Liver (tissue), 9 donors: ENCODE measurements around the gene PDCD6IP. TPM values are rescaled to one million over a fixed set of nuclear protein-coding genes. Genes with fewer than 3 reads are reported as not detected.

Experiments used
- DNase-seq: peaks from one replicate; pipeline ENCODE4 v3.0.0-alpha.2; 2017; ENCODE audit warnings: low spot score
- H3K27ac ChIP-seq, 2 donors: one replicate each; pipeline ENCODE4 v1.7.0; 2013; ENCODE audit warnings: inconsistent platforms in 2 of 2, low read length in 2 of 2, control low read depth in 1 of 2, low read depth in 1 of 2, mild to moderate bottlenecking in 1 of 2
- H3K27me3 ChIP-seq, 4 donors: one replicate each; pipeline versions ENCODE4 v1.6.1 to v1.7.0; 2013; ENCODE audit warnings: low read length in 3 of 4, inconsistent platforms in 1 of 4, mild to moderate bottlenecking in 1 of 4, moderate library complexity in 1 of 4; ENCODE audit not compliant: control insufficient read depth in 4 of 4, insufficient read depth in 4 of 4
- H3K36me3 ChIP-seq, 4 donors: one replicate each; pipeline versions ENCODE4 v1.6.1 to v1.7.0; 2013; ENCODE audit warnings: low read length in 3 of 4, mild to moderate bottlenecking in 3 of 4, low read depth in 1 of 4, moderate library complexity in 1 of 4; ENCODE audit not compliant: control insufficient read depth in 4 of 4, insufficient read depth in 3 of 4
- H3K4me1 ChIP-seq, 4 donors: one replicate each; pipeline versions ENCODE4 v1.6.1 to v1.7.0; 2013; ENCODE audit warnings: low read length in 3 of 4, mild to moderate bottlenecking in 3 of 4, moderate library complexity in 1 of 4; ENCODE audit not compliant: control insufficient read depth in 4 of 4, insufficient read depth in 4 of 4
- H3K4me3 ChIP-seq, 3 donors: one replicate each; pipeline versions ENCODE4 v1.6.1 to v1.7.0; 2013; ENCODE audit warnings: low read length in 3 of 3, control low read depth in 1 of 3, low read depth in 1 of 3, mild to moderate bottlenecking in 1 of 3
- H3K9ac ChIP-seq, 2 donors: one replicate each; pipeline ENCODE4 v1.7.0; 2013; ENCODE audit warnings: low read length in 2 of 2, mild to moderate bottlenecking in 2 of 2, moderate library complexity in 2 of 2, control low read depth in 1 of 2, low read depth in 1 of 2
- H3K9me3 ChIP-seq, 4 donors: one replicate each; pipeline versions ENCODE4 v1.6.1 to v1.7.0; 2013; ENCODE audit warnings: low read length in 3 of 4; ENCODE audit not compliant: control insufficient read depth in 4 of 4
- ATF3 ChIP-seq: IDR thresholded peaks from 2 replicates; pipeline ENCODE4 v1.6.1; 2016; ENCODE audit warnings: antibody characterized with exemption
- CTCF ChIP-seq: fragments of 150-350 bp; IDR thresholded peaks from 2 replicates; pipeline ENCODE4 v1.5.1; 2017; ENCODE audit warnings: improper control_type of control experiment, low read depth, low read length; ENCODE audit not compliant: missing input control
- EGR1 ChIP-seq, 2 donors: IDR thresholded peaks; 2 replicates each; pipeline ENCODE4 v1.6.1; 2016 to 2018; ENCODE audit warnings: antibody characterized with exemption in 2 of 2, low read depth in 2 of 2
- FOXA1 ChIP-seq: IDR thresholded peaks from 2 replicates; pipeline ENCODE4 v1.6.1; 2016; ENCODE audit warnings: antibody characterized with exemption
- FOXA2 ChIP-seq: IDR thresholded peaks from 2 replicates; pipeline ENCODE4 v1.6.1; 2016; ENCODE audit warnings: antibody characterized with exemption
- GABPA ChIP-seq, 2 donors: IDR thresholded peaks in 1 of 2; conservative IDR thresholded peaks in 1 of 2; 2 replicates each; pipeline ENCODE4 v1.6.1; 2016; ENCODE audit warnings: antibody characterized with exemption in 2 of 2, mild to moderate bottlenecking in 1 of 2, moderate library complexity in 1 of 2
- HNF4A ChIP-seq, 2 donors: conservative IDR thresholded peaks; 2 replicates each; pipeline ENCODE4 v1.6.1; 2016; ENCODE audit warnings: antibody characterized with exemption in 2 of 2, mild to moderate bottlenecking in 2 of 2
- HNF4G ChIP-seq: IDR thresholded peaks from 2 replicates; pipeline ENCODE4 v1.6.1; 2016; ENCODE audit warnings: antibody characterized with exemption
- JUND ChIP-seq, 2 donors: IDR thresholded peaks; 2 replicates each; pipeline ENCODE4 v1.6.1; 2016; ENCODE audit warnings: antibody characterized with exemption in 2 of 2
- MAX ChIP-seq: IDR thresholded peaks from 2 replicates; pipeline ENCODE4 v1.6.1; 2016; ENCODE audit warnings: antibody characterized with exemption
- NR2F2 ChIP-seq: IDR thresholded peaks from 2 replicates; pipeline ENCODE4 v1.6.1; 2016; ENCODE audit warnings: antibody characterized with exemption
- RAD21 ChIP-seq, 2 donors: IDR thresholded peaks; 2 replicates each; pipeline ENCODE4 v1.6.1; 2016; ENCODE audit warnings: antibody characterized with exemption in 2 of 2, mild to moderate bottlenecking in 2 of 2
- REST ChIP-seq: IDR thresholded peaks from 2 replicates; pipeline ENCODE4 v1.6.1; 2016; ENCODE audit warnings: antibody characterized with exemption, mild to moderate bottlenecking
- RXRA ChIP-seq, 2 donors: IDR thresholded peaks; 2 replicates each; pipeline ENCODE4 v1.6.1; 2017 to 2018; ENCODE audit warnings: antibody characterized with exemption in 2 of 2, mild to moderate bottlenecking in 1 of 2
- SP1 ChIP-seq: IDR thresholded peaks from 2 replicates; pipeline ENCODE4 v1.6.1; 2018; ENCODE audit warnings: antibody characterized with exemption, mild to moderate bottlenecking
- TAF1 ChIP-seq: conservative IDR thresholded peaks from 2 replicates; pipeline ENCODE4 v1.6.1; 2016; ENCODE audit warnings: antibody characterized with exemption, mild to moderate bottlenecking
- YY1 ChIP-seq: IDR thresholded peaks from 2 replicates; pipeline ENCODE4 v1.6.1; 2016; ENCODE audit warnings: antibody characterized with exemption, mild to moderate bottlenecking
- ZBTB33 ChIP-seq: IDR thresholded peaks from 2 replicates; pipeline ENCODE4 v1.6.1; 2016; ENCODE audit warnings: antibody characterized with exemption
- WGBS: extraction: QIAGEN DNeasy Blood & Tissue Kit; methylation state at CpG from one replicate; pipeline ENCODE4 v1.1.7; 2013; 5-methylcytosine and 5-hydroxymethylcytosine counted together
- polyA plus RNA-seq, 2 donors: library from polyadenylated mRNA; stranded (reverse) in 1 of 2; unstranded in 1 of 2; fragments of 200-250 nt in 1 of 2; fragments of >200 nt in 1 of 2; fragmentation: Nextera tagmentation in 1 of 2; extraction: Ambion mirVana in 1 of 2; gene quantifications; one replicate each; pipeline versions ENCODE4 v1.2.1 to v1.2.3, GENCODE V29; 2013 to 2015
- total RNA-seq, 2 donors: library from RNA; depleted of rRNA; stranded (reverse); fragments of >200 nt; gene quantifications; one replicate each; pipeline ENCODE4 v1.2.3, GENCODE V29; 2014
- donor health status: healthy.
- donor health status: healthy.
- donor health status: healthy.
- donor health status: healthy.
- donor health status: healthy.

Gene PDCD6IP
- total and polyA plus RNA-seq, 4 donors = 31.9 to 73.8 (median 47.9) TPM

- Histone ChIP-seq H3K27ac (no peak overlapping the region), H3K27me3 (no peaks in the 10 kb centered on the region), H3K36me3 (peaks cover 3 to 44% (median 32%) of the 10 kb centered on the region in 4 donors), H3K9ac (no peak overlapping the region), H3K4me1 (peaks cover 0 to 1% (median 0%) of the 10 kb centered on the region in 4 donors), H3K4me3 (no peak overlapping the region), H3K9me3 (no peaks in the 10 kb centered on the region)
- WGBS = 95% methylated on average over 5 of the region's 5 CpGs
- TF ChIP-seq CTCF = no peak
- no peak for TF ChIP-seq RXRA (IDR thresholded peaks at IDR 0.05)
- TF ChIP-seq YY1 = no peak
- DNase-seq = no peak
Measured at GRCh38 chr3:33825111-33825510, 26.7 kb downstream of the PDCD6IP start.

GRCh38 chr3:33826206-33826605 lies 27.8 kb downstream of the PDCD6IP start:
- TF ChIP-seq JUND (IDR thresholded peaks at IDR 0.05) = no peak
- no peak for TF ChIP-seq RXRA (IDR thresholded peaks at IDR 0.05)
- TF ChIP-seq ZBTB33 = no peak
- no peak for TF ChIP-seq YY1
- TF ChIP-seq TAF1 = no peak
- no peak for TF ChIP-seq FOXA1
- TF ChIP-seq HNF4A (conservative IDR thresholded peaks at IDR 0.05) = no peak
- no peak for TF ChIP-seq HNF4G
- TF ChIP-seq SP1 = no peak
- no peak for TF ChIP-seq MAX
- TF ChIP-seq NR2F2 = no peak
- TF ChIP-seq RAD21 (IDR thresholded peaks at IDR 0.05) = no peak
- TF ChIP-seq ATF3 = no peak
- no peak for TF ChIP-seq FOXA2
- TF ChIP-seq REST = no peak
- TF ChIP-seq GABPA (IDR thresholded peaks at IDR 0.05 in 1 of 2, conservative IDR thresholded peaks at IDR 0.05 in 1 of 2) = no peak
- no peak for TF ChIP-seq EGR1 (IDR thresholded peaks at IDR 0.05; ENCODE audit: low read depth in 2 of 2)
- Histone ChIP-seq H3K27me3 (no peaks in the 10 kb centered on the region), H3K4me3 (no peak overlapping the region), H3K36me3 (peaks cover 3 to 50% (median 35%) of the 10 kb centered on the region in 4 donors), H3K9me3 (no peaks in the 10 kb centered on the region), H3K9ac (no peak overlapping the region), H3K4me1 (peaks cover 0 to 1% (median 0%) of the 10 kb centered on the region in 4 donors), H3K27ac (no peak overlapping the region)
- no peak for DNase-seq
- 95% methylated on average over 1 of the region's 1 CpG for WGBS
